Glomerular endothelial cell (primary cell): ENCODE results near the gene SLC2A6. TPM values are rescaled to one million over a fixed set of nuclear protein-coding genes. Genes with fewer than 3 reads are reported as not detected.

Experiments used
- total RNA-seq: library from RNA; depleted of rRNA; stranded (reverse); fragments of >200 nt; gene quantifications from 2 replicates; pipeline ENCODE4 v1.2.3, GENCODE V29; 2015

The SLC2A6 gene
- total RNA-seq, 1 donor from 2014 or later = 73.8 TPM

Other genes starting within 250 kb of the SLC2A6 start
- gene ABO, start 203.9 kb downstream of the SLC2A6 start, total RNA-seq = under 0.01 and 0.05 TPM in 2 replicates
- 17.1 and 22.9 TPM in 2 replicates for gene SURF6, start 142.9 kb downstream of the SLC2A6 start, total RNA-seq
- gene MED22, start 131.0 kb downstream of the SLC2A6 start, total RNA-seq = 21.9 and 27.5 TPM in 2 replicates
- 1,807 and 2,930 TPM in 2 replicates for gene RPL7A, start 130.9 kb downstream of the SLC2A6 start, total RNA-seq
- 16.6 and 27.0 TPM in 2 replicates for gene SURF1, start 122.6 kb downstream of the SLC2A6 start, total RNA-seq
- gene SURF2, start 122.5 kb downstream of the SLC2A6 start, total RNA-seq = 21.0 and 24.4 TPM in 2 replicates
- gene SURF4, start 103.0 kb downstream of the SLC2A6 start, total RNA-seq = 238 and 281 TPM in 2 replicates
- 0.06 and 0.34 TPM in 2 replicates for gene STKLD1, start 102.7 kb downstream of the SLC2A6 start, total RNA-seq
- gene REXO4, start 61.1 kb downstream of the SLC2A6 start, total RNA-seq = 24.9 and 25.6 TPM in 2 replicates
- gene ADAMTS13, start 56.7 kb downstream of the SLC2A6 start, total RNA-seq = 3.3 and 3.6 TPM in 2 replicates
- gene CACFD1, start 19.1 kb downstream of the SLC2A6 start, total RNA-seq = 8.3 and 12.3 TPM in 2 replicates
- not detected in 2 replicates for gene MYMK, start 45.9 kb upstream of the SLC2A6 start, total RNA-seq
- gene ADAMTSL2, start 55.6 kb upstream of the SLC2A6 start, total RNA-seq = 0.05 TPM in 1 of 2 replicates, not detected in the other
- gene FAM163B, start 130.3 kb upstream of the SLC2A6 start, total RNA-seq = not detected in 2 replicates
- gene DBH, start 157.3 kb upstream of the SLC2A6 start, total RNA-seq = not detected in 2 replicates